HG03103 (cell line): ENCODE measurements around the gene ANXA3.

Experiments used
- ATAC-seq: cut with Tn5 transposase; IDR thresholded peaks from one replicate; pipeline ENCODE4 v1.9.1; 2021; ENCODE audit warnings: low read depth; ENCODE audit not compliant: unreplicated experiment

The ANXA3 gene

DNA sequence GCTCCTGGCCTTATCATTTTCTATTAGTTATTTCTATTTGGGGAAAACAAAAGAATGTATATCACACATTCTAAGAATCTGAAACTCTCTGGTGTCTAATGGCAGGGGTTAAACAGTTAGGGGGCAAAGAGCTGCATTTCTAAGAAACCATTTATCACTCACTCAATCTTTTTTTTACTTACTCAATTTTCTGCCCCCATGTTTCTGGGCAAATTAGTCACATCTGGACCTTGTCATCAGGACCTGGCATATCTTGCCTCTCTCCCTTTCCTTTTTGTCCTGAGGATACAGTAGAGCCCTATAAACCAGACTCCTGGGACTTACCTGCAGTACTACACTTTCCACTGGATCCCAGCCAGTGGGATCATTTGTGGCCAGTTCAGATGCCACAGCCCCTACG, 89.1 kb downstream of the ANXA3 start:
- no peak for ATAC-seq

DNA sequence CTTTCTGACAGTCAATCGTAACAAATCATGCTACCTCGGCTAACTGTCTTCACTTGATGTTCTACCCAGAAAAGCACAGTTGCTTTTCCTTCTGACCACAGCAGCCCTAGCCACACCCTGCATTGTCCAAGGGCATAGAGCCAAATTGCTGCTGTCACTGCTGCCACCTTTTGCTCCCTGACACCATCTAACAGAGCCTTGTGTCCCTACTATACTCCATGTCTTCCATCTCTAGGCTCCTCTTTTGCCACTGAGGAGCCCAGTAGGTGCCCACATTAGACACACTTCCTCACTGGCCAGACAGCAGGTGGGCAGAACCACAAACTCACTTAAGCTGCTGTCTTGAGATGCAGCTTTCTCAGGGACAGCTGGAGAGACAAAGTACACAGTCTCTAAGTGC, 91.4 kb downstream of the ANXA3 start:
- ATAC-seq, result no peak

DNA sequence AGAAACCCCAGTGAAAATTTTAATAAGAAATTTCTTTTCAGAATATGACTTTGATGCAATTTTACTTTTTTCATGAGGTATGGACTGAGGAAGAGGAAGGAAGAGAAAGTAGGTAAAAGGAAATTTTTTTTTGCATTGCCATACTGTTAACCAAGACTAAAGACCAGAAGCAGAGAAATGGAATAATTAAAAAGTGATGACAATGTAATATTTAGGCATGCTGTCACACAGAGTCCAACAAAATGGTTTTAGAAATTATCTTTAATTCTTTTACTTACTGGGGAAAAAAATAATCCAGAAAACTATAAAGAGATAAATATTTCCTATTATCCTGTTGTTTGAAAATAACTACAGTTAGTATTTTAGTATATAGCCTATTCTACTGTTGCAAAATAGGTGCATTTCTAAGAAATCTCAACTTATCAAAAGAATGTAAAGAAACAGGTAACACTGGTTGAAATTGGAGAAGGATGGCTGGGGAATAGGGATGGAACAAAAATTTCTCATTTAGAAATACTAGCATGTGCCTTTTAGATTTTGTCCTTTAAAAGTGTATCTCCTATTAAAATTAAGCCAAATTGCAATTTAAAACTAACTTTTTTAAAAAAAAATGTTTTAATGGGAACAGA, 92.6 kb downstream of the ANXA3 start:
- no peak for ATAC-seq

DNA sequence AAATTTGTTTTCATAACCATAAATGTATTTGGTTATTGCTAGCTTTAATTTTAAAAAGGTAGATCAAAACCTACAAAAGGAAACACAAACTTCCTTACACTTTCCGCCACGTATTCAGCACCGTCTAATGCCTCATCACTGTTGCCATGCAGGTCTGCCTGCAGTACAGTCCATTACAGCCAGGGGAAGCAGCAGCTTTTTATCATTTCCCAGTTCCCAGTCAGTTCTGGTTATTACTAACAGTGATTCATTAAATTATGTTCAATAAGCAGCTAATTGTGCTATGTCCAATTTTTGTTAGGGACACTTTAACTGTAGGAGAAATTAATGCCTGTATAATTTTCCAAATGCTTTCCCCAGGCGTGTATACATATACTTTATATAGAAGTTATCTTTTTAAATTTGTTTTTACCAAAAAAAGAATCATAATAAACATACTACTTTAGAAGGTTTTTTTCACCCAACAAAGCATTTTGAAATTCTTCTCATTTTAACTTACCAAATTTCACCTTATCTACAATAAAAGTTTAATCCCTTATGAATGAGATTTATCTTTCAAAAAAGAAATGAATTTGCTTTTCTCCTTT, 93.3 kb downstream of the ANXA3 start:
- ATAC-seq, result peak; percentile 93

DNA sequence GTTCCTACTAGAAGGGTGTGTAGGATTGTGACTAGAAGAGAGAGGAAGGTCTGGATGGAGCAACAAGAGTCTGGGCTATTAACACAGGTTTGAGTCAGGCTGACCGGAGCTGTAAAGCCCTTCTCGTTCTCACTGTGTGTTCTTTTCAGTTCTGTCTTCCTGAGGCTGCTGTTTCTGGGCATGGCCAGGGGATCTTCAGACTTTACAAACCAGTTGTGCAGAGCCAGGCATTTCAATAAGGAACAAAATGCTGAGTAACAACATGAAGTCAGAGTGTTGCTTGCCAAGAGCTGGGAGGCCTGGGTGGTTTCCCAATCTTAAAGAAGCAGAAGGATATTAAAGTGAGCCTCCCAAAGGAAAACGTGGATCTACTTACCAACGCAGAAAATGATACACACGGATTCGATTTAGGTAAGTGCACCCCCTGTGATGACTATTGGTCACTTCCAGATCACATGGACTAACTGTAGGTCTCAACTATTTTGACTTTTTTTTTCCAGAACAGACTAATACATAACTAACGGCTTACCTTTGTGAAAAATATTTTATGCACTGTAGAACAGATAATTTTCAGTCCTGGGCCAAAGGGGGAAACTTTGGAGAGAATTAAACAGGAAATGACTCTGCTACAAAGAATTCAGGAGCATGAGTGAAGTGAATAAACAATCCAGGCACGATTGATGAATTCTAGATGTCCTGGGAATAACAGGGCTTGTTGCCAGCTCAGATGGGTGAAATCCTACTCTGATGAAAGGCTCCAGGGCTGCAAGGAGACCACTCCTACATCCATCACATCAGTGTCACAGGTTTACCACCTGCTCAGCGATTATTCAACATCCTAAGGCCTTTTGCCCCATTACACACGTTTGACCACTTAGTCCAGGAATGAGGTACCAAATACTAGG, 94.5 kb downstream of the ANXA3 start:
- no peak for ATAC-seq

DNA sequence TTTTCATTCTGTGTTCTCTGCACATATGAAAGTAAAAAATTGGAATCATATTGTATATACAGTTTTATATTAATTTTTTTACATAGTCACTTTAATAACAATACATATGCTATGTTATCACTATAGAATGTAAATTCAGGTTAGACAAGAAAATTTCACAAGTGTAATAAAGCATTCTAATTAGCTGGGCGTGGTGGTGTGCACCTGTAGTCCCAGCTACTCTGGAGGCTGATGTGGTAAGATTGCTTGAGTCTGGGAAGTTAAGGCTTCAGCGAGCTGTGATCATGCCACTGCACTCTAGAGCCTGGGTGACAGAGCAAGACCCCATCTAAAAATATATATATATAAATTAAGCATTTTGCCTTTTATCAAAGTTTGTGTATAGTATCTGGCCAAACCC, 95.7 kb downstream of the ANXA3 start:
- no peak for ATAC-seq

DNA sequence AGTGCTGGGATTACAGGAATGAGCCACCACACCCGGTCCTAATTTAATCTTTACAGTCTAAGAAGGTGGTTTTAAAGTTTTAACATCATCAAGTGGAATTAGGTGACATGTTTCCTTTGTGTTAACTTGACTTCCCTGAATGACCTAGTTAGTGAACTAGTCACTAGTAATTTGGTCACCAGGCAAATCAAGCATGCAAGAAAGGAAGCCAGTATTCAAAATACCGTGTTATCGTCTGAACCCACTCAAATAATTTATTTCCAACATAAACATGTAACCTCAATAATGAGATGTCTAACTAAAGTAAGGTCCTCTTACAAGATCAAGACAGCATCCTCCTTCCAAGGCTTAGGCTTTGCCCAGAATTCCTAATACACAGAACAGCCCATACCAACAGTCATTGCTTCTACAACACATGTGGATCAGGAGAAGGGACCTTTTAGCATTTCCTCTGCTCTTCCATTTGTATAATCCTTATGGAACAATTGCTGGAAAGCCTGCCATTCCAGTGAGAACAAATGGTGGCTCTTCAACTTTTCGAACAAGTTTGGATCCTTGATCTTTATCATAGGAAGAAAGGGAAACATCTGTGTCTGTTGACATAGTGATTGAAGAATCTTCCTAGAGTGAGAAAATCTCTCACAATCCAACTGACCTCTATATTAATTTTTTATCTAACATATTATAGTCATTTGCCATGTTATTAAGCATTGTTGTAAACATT, 97.2 kb downstream of the ANXA3 start:
- no peak for ATAC-seq

DNA sequence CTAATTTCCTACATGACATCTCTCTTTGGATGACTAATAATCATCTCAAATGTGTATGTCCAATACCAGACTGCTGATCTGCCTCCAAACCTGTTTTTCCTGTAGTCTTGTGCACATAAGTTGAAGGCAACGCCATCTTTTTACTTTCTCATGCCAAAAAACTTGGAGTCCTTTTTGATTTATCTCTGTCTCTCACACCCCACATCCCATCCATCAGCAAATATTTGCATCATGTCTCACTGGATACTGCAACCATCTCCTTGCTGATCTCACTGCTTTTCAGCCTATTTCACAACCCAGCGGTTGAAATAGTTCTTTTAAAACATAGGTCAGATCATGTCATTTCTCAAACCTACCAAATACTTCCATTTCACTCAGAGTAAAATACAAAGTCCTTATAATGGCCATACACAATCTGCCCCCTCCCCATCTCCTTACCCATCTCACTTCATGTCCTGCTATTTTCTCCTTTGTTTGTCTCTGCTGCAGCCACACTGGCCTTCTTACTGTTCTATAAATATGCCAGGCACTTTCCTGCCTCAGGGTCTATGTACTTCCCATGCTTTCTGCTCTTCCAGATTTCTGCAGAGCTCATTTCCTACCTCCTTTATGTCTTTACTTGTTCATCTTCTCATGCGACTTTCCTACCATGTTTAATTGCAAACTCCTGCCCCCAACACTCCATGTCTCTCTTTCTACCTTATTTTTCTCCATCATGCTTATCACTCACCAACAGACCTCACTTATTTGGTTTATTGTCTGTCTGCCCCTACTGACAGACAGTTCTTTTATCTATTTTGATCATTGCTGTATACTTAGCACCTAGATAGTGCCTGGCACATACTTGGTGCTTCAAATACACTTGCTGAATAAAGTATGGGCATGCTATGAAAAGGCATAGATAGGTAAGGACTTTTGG, 98.8 kb downstream of the ANXA3 start:
- ATAC-seq, result no peak

DNA sequence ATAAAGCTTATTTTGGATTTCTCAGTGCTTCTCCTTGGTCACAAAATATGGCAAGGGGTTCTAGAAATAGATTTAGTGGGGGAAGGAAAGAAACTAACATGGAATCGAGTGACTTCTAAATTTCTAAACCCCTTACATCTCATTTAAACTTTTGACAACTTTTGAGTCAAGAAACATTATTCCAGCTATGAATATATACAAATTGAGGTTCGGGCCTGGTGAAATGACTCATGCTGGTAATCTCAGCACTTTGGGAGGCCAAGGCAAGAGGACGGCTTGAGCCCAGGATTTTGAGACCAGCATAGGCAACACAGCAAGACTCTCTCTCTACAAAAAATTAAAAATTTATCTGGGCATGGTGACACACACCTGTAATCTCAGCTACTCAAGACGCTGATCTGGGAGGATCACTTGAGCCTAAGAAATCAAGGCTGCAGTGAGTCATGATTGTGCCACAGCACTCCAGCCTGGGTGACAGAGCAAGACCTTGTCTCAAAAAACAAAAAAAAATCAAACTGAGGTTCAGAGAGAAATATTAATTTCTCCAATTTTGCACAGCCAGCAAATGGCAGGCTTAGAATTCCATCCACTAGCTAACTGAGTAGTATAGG, 99.8 kb downstream of the ANXA3 start:
- no peak for ATAC-seq

DNA sequence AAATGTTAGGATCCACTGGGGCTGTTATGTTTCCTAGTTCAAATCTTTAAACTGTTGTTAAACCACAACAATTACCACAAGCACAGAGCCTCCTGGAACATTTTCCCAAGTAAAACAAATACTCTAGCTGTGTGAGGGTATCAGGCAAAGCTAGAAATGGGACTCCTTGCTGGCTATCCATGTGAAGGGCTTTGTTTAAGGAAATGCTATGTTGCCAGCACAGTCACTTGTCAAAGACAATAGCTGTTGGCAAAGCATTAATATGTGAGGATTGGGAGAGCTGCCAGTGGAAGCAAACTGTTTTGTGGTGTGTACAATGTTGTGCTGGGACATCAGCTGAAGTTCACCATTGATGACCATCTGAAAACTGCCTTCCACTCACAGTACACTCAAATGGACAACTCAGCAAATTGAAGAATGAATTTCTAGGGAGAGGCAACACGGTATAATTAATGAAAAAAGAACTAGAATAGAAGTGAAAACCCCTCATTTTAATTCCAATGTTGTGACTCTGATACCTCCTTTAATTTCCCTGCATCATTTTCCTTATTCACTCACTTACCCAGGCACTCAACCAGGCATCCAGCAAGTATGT, 100.8 kb downstream of the ANXA3 start:
- no peak for ATAC-seq

DNA sequence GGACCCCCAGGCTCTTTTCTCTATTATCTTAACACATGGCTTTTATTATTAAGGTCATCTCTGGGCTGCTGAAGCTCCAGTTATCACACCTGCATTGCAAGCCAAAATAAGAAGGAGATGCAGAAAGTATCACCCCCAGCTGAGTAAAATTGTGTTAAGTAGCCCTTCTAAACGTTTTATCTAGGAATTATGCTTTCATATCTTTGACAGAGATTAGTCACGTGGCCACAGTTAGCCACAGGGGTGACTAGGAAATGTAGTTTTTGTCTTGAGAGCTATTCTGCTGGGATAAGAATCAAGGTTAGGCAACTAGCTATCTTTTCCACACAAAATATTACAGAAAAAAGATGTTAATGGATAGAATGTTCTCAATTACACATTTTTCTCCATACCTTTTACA, 102.1 kb downstream of the ANXA3 start:
- ATAC-seq, result no peak

DNA sequence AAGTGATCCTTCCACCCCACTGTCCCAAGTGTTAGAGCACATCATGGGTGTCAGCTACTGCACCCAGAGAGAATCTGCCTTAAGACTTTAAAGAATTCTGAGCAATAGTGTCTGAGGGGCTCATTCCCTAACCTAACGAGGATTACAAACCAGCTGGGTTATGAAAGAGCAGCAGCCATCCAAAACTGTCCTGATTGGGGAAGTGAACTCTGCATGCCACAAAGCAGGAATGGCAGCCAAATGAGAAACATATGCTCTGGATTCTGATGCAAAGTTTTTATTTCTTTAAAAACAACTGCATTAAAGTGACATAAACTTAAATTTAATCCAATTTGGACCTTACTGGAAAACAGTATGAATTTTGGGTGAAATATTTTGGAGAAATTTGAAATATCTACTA, 103.2 kb downstream of the ANXA3 start:
- ATAC-seq, result no peak

DNA sequence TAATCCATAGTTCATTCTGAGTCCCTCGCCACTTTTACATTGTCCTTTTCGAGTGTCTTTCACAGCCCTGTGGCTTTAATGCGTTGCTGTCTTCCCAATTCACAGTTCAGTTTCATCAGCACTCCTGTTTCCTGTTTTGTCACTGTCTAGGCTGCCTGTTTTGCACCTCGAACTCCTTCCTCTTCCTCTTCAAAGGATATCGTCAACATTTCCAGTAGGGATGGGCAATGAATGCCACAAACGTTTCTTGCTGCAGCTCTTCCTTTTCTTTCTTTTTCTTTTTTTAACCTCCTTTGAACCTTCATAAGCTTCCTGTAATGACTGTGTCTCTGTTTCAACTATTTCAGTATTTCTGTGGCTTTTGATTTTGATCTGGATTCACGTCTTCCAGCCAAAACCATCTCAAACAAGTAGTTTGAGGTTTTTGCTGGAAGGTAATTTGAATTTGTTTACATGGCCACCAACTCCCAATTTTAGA, 105.4 kb downstream of the ANXA3 start:
- no peak for ATAC-seq

DNA sequence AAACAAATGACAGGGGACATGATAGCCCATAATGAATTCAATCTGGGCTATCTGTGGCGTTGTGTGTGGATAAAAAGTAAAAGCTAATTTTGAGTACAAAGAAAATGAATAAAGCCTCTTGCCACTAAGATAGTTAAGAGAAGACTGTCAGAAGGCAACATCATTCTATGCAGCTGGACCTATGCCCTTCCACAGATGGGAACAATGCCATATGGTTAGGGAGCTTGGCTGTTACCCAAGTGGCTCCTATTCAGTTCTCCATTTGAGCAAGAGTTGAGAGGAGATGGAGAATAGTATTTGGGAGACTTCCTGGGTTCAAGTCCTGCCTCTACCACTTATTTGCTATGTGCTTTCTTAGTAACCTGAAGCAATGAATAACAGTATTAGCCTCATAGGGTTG, 107.7 kb downstream of the ANXA3 start:
- ATAC-seq, result no peak

DNA sequence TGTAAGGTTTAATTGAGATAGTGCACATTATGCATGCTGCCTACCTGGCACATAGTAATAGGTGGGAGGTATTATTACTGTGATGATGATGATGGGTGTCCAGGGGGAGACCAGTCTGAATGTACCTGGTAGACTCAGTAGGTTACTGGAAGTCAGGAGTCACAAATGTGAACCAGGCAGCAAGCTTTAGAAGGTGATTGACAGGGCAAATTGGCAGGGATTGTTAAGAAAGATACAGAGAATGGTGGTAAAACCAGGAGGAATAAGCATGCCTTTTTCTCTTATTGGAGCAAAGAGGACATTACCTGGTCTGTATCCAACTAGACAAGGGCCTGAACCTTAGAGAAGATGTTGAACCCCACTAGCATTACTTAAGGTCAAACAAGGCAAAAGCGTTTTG, 108.1 kb downstream of the ANXA3 start:
- ATAC-seq, result no peak
